HG03039 (cell line): ENCODE results near the gene EIF1AD.

Experiments
- ATAC-seq: cut with Tn5 transposase; IDR thresholded peaks from one replicate; pipeline ENCODE4 v1.9.1; 2021; ENCODE audit warnings: mild to moderate bottlenecking, moderate library complexity; ENCODE audit not compliant: unreplicated experiment

Gene EIF1AD

DNA sequence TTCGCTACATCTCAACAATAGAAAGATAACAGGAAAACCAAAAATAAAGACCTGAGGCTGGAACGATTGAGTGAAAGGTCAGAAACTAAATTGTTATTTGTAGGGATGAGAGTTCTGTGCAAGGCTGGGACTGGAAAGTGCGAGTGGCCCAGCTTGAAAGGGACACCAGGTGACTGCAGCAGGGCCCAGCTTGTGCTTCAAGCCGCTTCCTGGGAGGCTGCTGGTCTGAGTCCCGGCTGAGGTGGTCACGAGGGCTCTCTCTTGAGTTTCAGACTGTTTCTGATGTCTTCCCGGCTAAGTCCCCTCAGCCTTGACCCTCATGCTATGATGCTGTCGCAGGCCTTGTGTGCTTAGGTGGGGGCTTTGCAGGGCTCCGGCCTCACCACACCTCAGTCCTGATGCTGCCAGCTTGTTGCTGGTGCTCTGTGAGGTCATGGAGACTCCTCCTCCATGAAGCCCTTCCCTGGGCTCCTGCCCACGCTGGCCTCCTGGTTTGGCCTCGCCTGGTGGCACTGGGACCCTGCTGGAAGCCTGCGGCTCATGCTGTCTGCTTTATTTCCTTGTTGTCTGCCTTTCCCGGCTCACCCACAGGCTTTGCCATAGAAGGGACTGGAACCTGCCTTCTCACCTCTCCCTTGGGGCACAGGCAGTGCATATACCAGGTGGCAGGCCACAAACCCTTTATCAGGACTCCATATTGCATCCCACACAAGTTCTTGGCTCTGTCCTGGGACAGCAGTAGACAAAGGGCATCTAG lies 4.4 kb upstream of the EIF1AD start:
- no peak for ATAC-seq

DNA sequence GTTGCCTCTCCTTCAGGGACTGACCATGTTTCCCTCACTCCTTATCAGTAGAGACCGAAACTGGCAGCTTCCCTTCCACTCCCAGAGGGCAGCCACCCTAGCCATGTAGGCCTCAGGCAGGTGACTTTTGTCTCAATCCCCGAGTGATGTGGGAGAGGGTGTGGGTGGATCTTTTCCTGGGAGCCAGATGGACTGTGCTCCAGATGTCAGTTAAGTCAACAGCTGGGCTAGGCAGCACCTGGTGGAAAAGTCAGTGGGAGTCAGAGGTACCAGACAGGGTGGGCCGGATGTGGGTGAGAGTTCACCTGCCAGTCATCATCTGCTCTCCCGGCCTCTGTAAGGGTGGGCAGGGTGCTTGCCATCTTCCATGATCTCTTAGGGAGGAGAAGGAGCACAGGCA lies 2.2 kb upstream of the EIF1AD start:
- ATAC-seq: no peak

DNA sequence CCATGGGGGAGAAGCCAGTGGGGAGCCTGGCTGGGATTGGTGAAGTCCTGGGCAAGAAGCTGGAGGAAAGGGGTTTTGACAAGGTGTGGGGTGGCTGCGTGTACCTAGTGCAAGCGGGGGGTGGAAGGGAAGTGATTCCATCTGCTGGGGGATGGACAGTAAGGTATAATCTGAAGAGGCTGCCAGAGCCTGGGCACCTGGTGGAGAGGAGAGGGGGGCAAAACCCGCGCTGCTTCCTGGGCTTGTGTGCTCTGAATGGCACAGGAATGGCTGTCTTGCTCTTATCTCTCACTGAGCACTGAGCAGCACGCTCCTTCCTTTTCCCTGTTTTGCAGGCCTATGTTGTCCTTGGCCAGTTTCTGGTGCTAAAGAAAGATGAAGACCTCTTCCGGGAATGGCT lies 1.3 kb upstream of the EIF1AD start:
- ATAC-seq: no peak

DNA sequence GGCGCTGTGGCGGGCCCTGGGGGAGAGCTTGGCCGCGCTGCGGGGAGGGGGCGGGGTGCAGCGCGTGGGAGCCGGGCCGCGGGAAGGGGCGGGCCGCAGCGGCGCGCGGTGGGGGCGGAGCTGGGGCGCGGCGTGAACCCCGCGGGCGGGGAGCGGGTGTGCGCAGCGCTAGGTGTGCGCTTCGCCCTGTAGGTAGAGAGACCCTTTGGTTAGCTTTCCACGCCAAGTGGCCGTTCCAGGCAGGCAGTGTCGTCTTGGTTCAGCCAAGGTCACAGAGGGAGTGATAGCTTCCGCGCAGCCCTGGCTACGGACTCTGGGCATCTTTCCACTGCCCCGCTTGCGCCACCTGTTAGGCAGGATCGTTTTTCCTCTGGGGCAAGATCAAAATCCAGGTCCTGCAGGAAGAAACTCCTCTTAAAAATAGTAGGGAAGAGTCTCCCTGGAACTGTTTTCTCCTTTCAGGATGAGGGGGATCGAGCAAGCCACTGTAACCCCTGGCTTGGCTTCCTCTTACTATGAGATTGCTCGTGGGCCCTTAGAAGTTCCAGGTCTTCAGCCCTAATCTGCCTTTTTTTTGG lies 780 bp upstream of the EIF1AD start:
- ATAC-seq: peak; percentile 48

DNA sequence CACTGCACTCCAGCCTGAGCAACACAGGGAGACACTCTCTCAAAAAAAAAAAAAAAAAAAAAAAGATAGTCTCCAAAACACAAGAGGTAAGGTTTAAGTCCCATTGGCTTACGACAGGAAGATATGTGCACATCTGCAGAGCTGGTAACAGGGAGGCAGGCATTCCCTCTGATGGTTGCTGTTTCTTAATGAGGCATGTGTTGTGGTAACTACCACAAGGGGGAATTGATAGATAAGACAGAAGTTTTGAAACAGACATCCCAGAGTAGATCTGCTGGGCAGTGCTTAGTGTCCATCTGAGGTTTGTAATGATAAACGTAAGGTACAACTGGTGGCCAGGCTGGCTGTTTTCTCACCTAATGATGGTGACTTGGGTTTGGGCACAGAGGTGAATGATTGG lies 4.7 kb downstream of the EIF1AD start:
- no peak for ATAC-seq

DNA sequence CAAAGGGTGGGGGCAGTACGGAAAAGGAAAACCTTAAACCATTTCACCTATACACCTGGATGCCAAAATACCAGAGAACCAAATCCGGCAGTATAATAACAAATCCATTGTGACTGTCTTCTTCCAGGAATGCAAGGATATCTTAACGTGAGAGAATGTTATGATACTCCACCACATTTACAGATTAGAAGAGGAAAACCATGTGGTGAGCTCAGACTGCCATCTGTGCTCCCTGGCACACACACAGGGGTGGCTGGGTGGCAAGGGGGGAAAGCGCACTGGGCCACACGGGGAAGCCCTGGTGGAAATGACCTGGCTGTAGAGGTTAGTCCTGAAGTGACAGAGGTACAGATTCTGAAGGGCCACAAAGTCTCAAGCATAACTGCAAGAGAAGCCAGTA lies 9.9 kb downstream of the EIF1AD start:
- no peak for ATAC-seq

DNA sequence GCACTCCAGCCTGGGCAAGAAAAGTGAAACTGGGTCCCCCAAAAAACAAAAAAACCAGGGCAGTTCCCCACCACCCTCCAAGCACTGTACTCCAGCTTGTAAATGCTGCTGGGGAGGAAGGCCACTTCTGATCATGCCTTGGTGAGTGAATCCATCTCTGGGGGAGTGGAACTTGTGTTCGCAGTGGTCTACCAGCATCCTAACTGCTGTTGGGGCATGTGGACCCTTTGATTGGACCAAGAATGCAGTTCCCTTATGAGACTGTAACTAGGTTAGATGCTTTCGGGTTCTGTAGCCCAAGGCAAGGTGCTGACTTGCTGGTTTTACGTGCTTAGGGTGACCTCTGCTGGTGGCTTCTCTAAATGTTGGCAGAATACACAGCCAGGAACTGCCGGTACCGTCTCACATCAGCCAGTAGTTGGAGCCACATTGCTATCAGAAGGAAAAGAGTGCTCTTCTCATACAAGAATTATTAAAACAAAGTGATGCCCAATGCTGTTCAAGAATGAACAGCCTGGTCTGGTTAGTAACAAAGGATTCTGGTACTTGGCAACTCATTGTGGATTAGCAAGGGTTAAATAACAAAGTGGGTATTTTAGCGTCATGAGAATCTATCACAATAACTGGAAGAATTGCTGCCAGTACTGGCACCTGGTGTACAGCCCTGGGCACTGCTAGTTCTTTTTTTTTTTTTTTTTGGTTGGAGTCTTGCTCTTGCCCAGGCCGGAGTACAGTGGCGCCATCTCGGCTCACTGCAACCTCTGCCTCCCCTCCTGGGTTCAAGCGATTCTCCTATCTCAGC lies 13.0 kb downstream of the EIF1AD start:
- ATAC-seq: peak; percentile 69

DNA sequence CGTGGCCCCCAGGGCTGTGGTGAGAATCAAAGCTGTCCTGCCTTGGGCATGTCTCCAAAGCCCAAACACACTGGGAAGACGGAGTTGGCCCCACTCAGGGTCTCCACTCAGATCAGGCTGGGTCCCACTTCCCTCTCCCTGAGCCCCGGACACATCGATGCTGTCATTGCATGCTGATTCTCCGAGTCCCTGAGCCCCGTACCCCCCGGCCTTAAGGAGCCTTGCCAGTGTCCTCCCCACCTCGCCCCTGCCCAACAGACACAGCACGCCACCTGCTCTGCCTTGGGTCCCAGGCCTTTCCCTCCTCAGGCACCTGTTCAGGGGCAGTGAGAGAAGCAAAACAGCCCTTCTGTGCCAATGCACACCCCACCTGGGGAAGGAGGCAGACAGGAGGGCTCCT lies 14.6 kb downstream of the EIF1AD start:
- no peak for ATAC-seq

DNA sequence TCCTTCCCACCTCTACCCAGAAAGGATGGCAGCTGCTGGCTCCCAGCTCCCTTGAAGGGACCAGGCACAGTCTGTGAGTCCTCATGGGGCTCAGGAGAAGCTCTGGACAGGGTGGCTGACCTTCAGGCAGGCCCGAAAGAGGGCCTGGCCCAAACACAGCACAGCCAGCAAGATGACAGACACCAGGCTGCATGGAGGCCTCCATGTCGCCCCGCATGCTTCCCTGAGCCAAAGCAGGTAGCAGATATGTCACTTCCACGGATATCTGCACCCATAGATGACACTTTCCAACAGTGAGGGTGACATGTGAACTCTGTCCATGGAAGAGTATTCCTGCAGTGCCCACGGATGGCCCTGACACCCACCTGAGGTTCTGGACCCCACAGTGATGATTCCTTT lies 18.4 kb downstream of the EIF1AD start:
- no peak for ATAC-seq

DNA sequence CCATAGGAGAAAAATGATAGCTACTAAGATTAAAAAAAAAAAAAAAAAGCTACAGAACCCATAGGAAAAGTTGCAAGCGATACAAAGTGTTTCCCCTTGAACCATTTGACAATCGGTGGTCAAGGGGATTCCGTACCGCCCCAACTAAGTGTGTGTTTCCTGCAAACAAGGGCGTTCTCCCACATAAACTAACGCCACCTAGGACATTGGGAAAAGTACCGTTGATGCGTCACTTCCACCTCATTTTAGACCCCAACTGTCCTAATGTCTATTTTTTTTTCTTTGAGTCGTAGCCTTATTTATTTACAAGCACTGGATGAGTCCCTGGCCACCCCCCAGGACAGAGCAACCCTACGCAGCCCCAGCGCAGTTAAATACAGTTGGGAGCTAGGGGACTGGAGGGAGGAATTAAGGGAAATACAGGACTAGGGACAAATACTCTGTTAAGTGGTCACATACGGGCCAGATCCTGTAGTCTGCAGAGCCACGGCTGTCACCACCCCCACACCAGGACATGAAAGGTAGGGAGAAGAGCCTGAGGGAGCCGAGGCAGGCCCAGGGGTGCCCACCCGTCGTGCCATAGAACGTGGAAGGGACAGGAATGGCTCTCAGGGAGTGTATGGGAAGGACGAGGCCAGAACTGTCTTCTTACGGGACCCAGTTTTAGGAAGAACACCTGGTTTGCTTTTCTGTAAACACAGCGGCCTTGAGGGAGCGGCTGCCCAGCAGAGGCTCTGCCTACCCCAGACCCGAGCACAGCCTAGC lies 19.0 kb downstream of the EIF1AD start:
- no peak for ATAC-seq

DNA sequence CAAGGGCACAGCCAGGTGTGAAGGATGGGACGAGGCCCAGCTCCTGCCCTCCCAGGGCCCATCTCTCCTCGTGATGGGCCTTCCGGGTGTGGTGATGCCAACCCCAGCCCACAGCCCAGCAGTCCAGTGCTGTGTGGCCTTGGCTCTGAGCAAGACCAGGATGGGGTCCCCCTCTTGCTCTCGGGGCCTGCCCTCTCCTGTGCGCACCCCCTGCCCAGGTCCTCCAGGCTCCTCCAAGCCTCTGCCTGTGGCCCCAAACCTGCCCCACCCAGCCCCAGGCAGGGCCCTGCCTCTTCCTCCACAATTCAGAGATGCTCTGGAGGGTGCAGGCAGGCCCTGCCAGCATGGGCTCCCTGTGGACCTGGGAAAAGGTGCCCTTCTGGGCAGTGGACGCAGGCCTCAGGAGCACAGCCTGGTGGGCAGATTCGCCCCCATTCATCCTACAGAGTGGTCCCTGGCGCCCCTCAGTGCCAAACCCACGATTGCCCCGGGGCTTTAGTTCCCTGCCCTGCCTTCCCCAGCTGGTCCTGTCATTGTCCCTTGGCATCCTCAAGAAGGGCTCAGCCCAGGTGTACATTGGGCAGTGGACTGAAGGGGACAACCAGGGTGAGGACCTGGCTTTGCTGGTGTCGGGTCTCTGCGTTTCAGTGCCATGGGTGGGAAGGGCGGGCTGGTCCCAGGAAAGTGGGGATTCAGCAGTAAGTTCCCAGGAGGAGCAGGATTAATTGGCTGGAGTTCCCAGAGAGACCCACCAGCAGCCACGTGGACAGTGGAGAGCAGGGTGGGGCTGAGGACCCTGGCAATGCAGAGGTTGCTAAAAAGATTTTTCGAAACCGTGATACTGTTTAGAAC lies 19.8 kb downstream of the EIF1AD start:
- no peak for ATAC-seq

DNA sequence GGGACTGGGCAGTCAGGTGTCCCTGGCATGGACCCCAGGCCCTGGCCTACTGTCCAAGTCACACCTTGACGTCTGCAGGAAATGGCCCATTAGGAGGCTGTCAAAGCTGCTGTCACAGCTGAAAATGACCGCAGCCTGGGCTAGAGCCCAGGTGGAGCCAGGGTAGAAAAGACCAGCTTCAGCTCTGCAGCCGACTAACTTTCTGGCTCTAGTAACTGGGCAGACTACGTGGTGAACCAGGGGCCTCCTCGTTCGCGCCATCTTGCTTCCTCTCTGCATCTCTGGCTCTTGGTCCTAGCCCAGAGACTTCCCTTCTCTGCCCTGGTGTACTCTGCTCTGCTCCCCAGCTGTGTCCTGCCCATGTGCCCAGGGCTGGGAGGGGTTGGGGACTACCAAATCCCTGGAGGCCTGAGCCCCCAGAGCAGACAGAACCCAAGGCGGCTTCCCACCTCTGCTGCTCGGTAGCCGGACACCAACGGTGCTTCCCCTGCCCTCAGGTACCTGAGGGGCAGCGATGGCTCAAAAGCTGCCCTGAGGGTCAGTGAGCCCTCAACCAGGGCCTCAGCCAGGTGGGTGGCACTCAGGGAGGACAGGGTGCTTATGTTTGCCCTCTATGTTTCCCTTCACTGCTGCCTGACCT lies 20.7 kb downstream of the EIF1AD start:
- no peak for ATAC-seq

DNA sequence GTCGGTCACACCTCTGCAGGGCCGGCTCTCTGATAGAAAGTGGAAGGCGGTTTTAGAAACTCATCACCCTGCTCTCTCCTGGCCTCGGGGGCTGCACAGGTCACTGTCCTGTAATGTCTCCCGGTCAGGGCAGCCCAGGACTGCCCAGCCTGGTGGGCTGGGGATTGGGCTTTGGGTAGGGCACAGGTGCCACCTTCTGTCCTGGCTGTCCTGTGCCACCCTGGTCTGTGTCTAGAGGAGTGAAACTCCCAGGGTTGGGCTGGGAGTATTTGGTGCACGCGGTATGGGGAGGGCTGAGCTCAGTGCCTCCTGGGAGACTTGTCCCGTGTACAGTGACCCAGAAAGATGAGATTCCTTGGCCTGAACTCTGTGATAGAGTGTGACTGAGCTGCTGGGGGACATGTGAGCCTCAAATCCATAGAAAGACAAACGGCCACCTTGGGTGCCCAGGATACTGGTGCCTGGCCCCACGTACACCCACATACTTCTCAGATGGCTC lies 22.6 kb downstream of the EIF1AD start:
- ATAC-seq: no peak

DNA sequence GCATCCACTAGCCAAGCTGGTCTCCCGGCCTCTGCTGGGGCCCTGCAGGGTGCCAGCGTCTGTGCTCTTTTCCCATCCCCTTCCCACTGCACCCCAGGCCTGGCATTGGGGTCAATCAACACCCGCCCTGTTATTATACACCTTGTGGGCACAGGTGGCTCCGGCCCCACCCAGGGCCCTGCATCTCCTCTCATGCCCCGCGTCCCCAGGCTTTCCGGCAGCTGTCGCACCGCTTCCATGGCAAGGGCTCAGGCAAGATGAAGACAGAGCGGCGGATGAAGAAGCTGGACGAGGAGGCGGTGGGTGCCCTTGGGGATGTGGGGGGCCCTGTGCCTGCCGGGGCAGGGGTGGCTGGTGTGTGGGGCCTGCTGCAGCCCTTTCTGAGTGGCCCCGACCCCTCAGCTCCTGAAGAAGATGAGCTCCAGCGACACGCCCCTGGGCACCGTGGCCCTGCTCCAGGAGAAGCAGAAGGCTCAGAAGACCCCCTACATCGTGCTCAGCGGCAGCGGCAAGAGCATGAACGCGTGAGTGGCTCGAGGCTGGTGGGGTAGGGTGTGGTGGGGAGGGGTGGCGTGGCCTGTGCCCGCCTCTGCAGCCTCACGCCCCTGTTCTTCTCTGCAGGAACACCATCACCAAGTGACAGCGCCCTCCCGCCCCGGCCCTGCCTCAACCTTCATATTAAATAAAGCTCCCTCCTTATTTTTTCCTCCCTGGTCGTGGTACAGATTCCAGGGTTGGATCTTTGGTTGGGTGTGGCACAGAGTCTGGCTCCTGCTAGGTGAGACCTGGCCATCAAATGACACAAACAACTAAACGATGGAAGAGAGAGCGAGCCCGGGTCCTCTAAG lies 23.3 kb downstream of the EIF1AD start:
- no peak for ATAC-seq

DNA sequence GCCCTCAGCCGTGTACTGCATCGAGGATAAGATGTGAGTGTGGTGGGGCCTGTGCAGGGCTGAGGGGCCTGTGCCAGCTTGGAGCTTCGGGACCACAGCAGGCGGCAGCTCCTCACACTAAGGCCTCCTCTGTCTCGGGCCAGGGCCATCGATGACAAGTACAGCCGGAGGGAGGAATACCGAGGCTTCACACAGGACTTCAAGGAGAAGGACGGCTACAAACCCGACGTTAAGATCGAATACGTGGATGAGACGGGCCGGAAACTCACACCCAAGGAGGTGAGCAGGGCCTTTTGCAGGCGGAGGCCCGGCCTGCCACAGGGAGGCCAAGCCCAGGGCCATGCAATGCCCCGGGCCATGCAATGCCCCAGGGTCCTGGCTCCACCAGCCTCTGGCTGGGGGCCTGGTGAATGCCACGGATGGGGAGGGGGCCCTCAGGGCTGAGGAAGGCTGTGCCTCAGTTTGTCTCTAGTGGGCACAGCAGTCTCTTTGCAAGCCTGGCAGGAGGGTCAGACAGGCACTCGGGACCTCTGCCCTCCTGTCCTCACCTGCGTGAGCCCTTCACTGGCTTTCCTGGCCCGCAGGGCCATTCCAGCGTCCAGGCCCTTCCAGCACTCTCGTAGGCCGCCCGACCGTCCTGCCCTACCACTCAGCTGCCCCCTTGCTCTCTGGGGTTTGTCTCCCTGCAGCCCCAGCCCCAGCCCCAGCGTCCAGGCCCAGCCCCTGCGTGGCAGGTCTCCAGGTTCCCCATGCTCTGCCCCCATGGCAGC lies 24.2 kb downstream of the EIF1AD start:
- no peak for ATAC-seq

DNA sequence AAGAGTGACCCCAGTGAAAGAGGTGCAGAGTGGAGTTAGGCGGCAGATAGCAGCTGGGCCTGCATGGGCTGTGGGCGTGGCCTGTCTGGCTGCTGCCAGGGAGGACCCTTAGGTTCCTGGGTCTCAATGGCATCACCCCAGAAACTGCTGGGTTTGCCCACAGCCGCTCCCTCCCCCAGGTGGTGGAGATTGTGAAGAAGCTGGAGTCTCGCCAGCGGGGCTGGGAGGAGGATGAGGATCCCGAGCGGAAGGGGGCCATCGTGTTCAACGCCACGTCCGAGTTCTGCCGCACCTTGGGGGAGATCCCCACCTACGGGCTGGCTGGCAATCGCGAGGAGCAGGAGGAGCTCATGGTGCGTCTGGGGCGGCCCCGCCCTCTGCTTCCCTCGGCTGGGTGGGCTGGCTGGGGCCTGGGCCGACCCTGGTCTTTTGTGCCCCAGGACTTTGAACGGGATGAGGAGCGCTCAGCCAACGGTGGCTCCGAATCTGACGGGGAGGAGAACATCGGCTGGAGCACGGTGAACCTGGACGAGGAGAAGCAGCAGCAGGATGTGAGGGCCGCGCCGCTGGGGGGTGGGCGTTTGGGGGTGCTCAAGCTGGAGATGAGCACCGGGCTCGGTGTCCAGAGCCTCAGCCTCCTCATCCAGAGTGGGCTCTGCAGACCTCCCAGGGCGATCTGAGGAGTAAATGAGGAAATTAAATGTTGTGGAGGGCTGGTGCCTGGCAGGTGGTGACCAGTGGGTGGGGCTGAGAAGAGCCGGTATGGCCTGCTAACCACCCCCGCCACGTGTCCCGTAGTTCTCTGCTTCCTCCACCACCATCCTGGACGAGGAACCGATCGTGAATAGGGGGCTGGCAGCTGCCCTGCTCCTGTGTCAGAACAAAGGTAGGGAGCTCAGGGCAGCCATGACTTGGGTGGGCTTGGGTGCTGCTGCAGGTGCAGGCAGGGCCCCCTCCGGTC lies 25.5 kb downstream of the EIF1AD start:
- ATAC-seq: no peak

DNA sequence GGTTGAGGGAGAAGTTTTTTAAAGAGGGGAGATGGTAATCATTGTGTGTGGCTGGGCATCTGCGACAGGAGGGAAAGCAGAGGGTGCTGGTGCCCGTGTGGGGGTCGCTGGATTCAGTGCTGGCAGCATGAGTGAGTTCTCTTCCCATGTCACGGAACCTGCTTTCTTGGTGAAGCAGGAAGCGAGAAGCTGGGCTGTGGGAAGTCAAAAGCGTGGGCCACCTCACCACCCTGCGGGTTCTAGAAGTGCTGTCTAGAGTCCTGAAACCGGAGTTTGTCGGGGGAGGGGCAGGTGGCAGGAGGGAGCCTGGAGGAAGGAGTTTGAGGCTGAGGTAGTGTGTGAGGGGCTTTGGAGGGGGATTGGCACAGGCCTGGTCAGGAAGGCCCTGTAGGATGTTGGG lies 26.2 kb downstream of the EIF1AD start:
- no peak for ATAC-seq
